Measurements from ENCODE around the gene CHD6.

The CHD6 gene

GRCh38 chr20:41364236-41364855 lies 253.8 kb downstream of the CHD6 start:
- Mint-ChIP-seq H3K27ac (no peak overlapping the region), H3K9me3 (no peaks in the 10 kb centered on the region), H3K27me3 (peaks cover 32% of the 10 kb centered on the region), H3K4me3 (no peak overlapping the region), H3K4me1 (ENCODE audit: low read depth) (peaks cover 7% of the 10 kb centered on the region), H3K36me3 (ENCODE audit: low read depth) (no peaks in the 10 kb centered on the region)

GRCh38 chr20:41363601-41364000 lies 254.6 kb downstream of the CHD6 start:
- Mint-ChIP-seq H3K27ac (no peak overlapping the region), H3K27me3 (peaks cover 27% of the 10 kb centered on the region), H3K4me3 (no peak overlapping the region), H3K9me3 (no peaks in the 10 kb centered on the region), H3K4me1 (ENCODE audit: low read depth) (peaks cover 7% of the 10 kb centered on the region), H3K36me3 (ENCODE audit: low read depth) (no peaks in the 10 kb centered on the region)

DNA sequence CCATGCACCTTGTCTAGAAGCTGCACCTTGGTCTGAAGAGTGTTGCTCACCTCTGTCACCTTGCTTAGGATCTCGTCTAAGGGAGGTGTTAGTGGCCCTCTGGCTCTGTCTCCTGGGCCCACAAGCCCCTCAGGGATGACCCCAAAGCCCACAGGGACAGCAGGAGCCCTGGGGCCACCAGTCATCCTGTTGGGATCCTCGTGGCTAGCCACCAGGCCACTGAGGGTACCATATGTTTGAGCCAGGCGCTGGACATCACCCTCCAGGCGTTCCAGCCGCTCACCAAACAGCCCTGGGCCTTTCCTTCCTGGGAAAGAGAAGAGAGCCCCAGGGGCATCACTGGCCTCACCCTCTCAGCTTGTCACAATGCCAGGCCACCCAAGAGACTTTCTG lies 255.4 kb downstream of the CHD6 start:
- no peak overlapping the region for H3K27ac Mint-ChIP-seq
- peaks cover 7% of the 10 kb centered on the region for H3K4me1 Mint-ChIP-seq (ENCODE audit: low read depth)
- peaks cover 21% of the 10 kb centered on the region for H3K27me3 Mint-ChIP-seq
- no peaks in the 10 kb centered on the region for H3K9me3 Mint-ChIP-seq
- H3K4me3 Mint-ChIP-seq, result no peak overlapping the region
- H3K36me3 Mint-ChIP-seq (ENCODE audit: low read depth), result no peaks in the 10 kb centered on the region

- no peaks in the 10 kb centered on the region for H3K36me3 Mint-ChIP-seq (ENCODE audit: low read depth)
- no peak overlapping the region for H3K4me3 Mint-ChIP-seq
- peaks cover 14% of the 10 kb centered on the region for H3K27me3 Mint-ChIP-seq
- H3K4me1 Mint-ChIP-seq (ENCODE audit: low read depth), result peaks cover 1% of the 10 kb centered on the region
- no peaks in the 10 kb centered on the region for H3K9me3 Mint-ChIP-seq
- no peak overlapping the region for H3K27ac Mint-ChIP-seq
Observed at GRCh38 chr20:41361757-41362747, 256.1 kb downstream of the CHD6 start.

GRCh38 chr20:41360831-41361756 lies 257.1 kb downstream of the CHD6 start:
- H3K36me3 Mint-ChIP-seq (ENCODE audit: low read depth), result no peaks in the 10 kb centered on the region
- H3K27ac Mint-ChIP-seq, result no peak overlapping the region
- no peaks in the 10 kb centered on the region for H3K4me1 Mint-ChIP-seq (ENCODE audit: low read depth)
- H3K9me3 Mint-ChIP-seq, result no peaks in the 10 kb centered on the region
- H3K4me3 Mint-ChIP-seq, result no peak overlapping the region
- peaks cover 12% of the 10 kb centered on the region for H3K27me3 Mint-ChIP-seq

- Mint-ChIP-seq H3K36me3 (ENCODE audit: low read depth) (no peaks in the 10 kb centered on the region), H3K27me3 (peaks cover under 1% of the 10 kb centered on the region), H3K4me1 (ENCODE audit: low read depth) (no peaks in the 10 kb centered on the region), H3K9me3 (no peaks in the 10 kb centered on the region), H3K27ac (no peak overlapping the region), H3K4me3 (no peak overlapping the region)
Observed at GRCh38 chr20:41359541-41360011, 258.6 kb downstream of the CHD6 start.

DNA sequence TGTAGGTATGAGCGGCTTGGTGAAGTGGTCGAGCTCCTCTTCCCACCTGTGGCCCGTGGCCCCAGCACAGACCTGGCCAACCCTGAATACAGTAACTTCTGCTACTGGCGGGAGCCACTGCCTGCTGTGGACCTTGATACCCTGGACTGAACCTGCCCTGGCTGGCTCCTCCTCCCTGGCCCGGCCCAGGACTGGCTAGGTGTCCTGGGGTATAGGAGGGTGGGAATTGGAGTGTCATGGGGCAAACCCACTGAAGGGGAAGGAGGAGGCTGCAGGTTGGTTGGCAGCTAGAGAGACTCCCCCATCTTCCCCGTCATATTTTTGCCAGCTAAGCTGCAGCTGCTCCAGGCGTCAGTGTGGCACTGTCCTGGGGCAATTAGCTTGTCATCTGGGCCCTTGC lies 259.5 kb downstream of the CHD6 start:
- Mint-ChIP-seq H3K9me3 (no peaks in the 10 kb centered on the region), H3K36me3 (ENCODE audit: low read depth) (no peaks in the 10 kb centered on the region), H3K4me3 (no peak overlapping the region), H3K4me1 (ENCODE audit: low read depth) (no peaks in the 10 kb centered on the region), H3K27me3 (no peaks in the 10 kb centered on the region), H3K27ac (no peak overlapping the region)

- H3K27ac Mint-ChIP-seq, result no peak overlapping the region
- H3K27me3 Mint-ChIP-seq, result no peaks in the 10 kb centered on the region
- no peaks in the 10 kb centered on the region for H3K36me3 Mint-ChIP-seq (ENCODE audit: low read depth)
- H3K4me1 Mint-ChIP-seq (ENCODE audit: low read depth), result no peaks in the 10 kb centered on the region
- no peaks in the 10 kb centered on the region for H3K9me3 Mint-ChIP-seq
- no peak overlapping the region for H3K4me3 Mint-ChIP-seq
Observed at GRCh38 chr20:41358230-41358629, 259.9 kb downstream of the CHD6 start.

DNA sequence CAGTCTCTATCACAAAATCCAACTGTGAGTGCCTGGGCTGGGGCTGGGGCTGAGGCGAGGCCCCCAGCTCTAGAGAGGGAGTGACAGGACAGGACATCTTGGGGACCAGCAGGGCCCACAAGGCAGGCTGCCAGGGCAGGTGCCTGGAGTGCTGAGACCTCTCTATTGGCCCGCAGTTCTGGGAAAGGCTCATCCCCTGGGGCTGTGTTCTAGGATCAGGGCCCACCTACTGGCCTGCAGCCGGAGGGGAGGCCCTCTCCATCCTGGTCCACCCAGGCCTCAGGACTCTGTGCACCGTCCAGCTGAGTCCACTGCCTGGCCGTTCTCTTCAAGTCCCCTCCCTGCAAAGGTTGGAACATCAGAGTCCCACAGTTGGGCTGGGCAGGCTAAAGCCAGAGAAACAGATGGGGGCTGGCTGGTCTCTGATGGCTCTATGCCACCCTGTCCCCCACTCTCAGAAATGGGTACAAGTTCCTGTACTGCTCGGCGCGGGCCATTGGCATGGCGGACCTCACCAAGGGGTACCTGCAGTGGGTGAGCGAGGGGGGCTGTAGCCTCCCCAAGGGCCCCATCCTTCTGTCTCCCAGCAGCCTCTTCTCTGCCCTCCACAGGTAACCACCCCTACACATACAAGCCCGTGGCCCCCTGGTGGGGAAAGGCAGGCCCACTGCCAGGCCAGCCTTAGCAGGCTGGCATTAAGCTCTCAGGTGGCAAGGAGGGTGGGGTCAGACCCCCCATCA lies 260.6 kb downstream of the CHD6 start:
- Mint-ChIP-seq H3K4me3 (no peak overlapping the region), H3K36me3 (ENCODE audit: low read depth) (no peaks in the 10 kb centered on the region), H3K4me1 (ENCODE audit: low read depth) (no peaks in the 10 kb centered on the region), H3K27ac (no peak overlapping the region), H3K9me3 (no peaks in the 10 kb centered on the region), H3K27me3 (no peaks in the 10 kb centered on the region)

- no peaks in the 10 kb centered on the region for H3K36me3 Mint-ChIP-seq (ENCODE audit: low read depth)
- no peaks in the 10 kb centered on the region for H3K4me1 Mint-ChIP-seq (ENCODE audit: low read depth)
- H3K27ac Mint-ChIP-seq, result no peak overlapping the region
- H3K9me3 Mint-ChIP-seq, result no peaks in the 10 kb centered on the region
- H3K27me3 Mint-ChIP-seq, result no peaks in the 10 kb centered on the region
- H3K4me3 Mint-ChIP-seq, result no peak overlapping the region
Observed at GRCh38 chr20:41356951-41357350, 261.2 kb downstream of the CHD6 start.

GRCh38 chr20:41355598-41356203 lies 262.5 kb downstream of the CHD6 start:
- Mint-ChIP-seq H3K27ac (no peak overlapping the region), H3K27me3 (no peaks in the 10 kb centered on the region), H3K4me1 (ENCODE audit: low read depth) (no peaks in the 10 kb centered on the region), H3K36me3 (ENCODE audit: low read depth) (no peaks in the 10 kb centered on the region), H3K9me3 (no peaks in the 10 kb centered on the region), H3K4me3 (no peak overlapping the region)

- Mint-ChIP-seq H3K9me3 (no peaks in the 10 kb centered on the region), H3K4me1 (ENCODE audit: low read depth) (no peaks in the 10 kb centered on the region)
Observed at GRCh38 chr20:41355192-41355591, 263.0 kb downstream of the CHD6 start.

DNA sequence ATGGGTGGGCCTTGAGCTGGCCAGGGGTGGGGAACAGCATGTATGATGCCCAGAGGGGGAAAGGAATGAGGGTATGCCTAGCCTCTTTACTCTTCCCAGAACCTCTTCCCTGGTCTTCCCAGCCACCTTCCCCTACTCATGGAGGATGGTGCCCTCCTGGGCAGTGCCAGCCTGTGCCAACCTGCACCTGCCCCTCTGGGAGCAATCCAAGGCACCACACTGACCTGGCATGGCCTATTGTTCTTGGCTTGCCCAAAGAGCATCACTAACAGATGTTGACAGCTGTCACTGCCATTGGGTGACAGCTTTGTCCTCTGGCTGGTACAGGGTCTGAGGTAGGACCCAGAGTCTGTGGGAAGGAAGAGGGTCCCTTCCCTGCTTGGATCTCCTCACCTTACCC lies 264.6 kb downstream of the CHD6 start:
- Mint-ChIP-seq H3K36me3 (ENCODE audit: low read depth) (no peaks in the 10 kb centered on the region), H3K27me3 (no peaks in the 10 kb centered on the region), H3K4me1 (ENCODE audit: low read depth) (no peaks in the 10 kb centered on the region), H3K27ac (no peak overlapping the region), H3K4me3 (no peak overlapping the region), H3K9me3 (no peaks in the 10 kb centered on the region)

More at GRCh38 chr20:41355192-41355591, 263.0 kb downstream of the CHD6 start:
- H3K27me3 Mint-ChIP-seq, result no peaks in the 10 kb centered on the region
- no peak overlapping the region for H3K27ac Mint-ChIP-seq
- no peaks in the 10 kb centered on the region for H3K36me3 Mint-ChIP-seq (ENCODE audit: low read depth)
- H3K4me3 Mint-ChIP-seq, result no peak overlapping the region

GRCh38 chr20:41352666-41353065 lies 265.5 kb downstream of the CHD6 start:
- Mint-ChIP-seq H3K4me1 (ENCODE audit: low read depth) (no peaks in the 10 kb centered on the region), H3K27ac (no peak overlapping the region), H3K4me3 (no peak overlapping the region), H3K9me3 (no peaks in the 10 kb centered on the region), H3K27me3 (no peaks in the 10 kb centered on the region), H3K36me3 (ENCODE audit: low read depth) (no peaks in the 10 kb centered on the region)

All from stimulated activated naive CD8-positive, alpha-beta T cell treated with anti-CD3 and anti-CD28 coated beads, Interleukin-15, Interleukin-2, amounts not matched to agents 100 ng/mL and 50 ng/mL, for 24 hours (primary cell).